GM19395 (cell line): ENCODE data around the gene FDX2.

ENCODE experiments used
- ATAC-seq: cut with Tn5 transposase; IDR thresholded peaks from one replicate; pipeline ENCODE4 v1.9.1; 2021; ENCODE audit warnings: mild to moderate bottlenecking, moderate library complexity; ENCODE audit not compliant: unreplicated experiment

Gene FDX2

GRCh38 chr19:10306327-10306726, 9.5 kb downstream of the FDX2 start:
- no peak for ATAC-seq

GRCh38 chr19:10305139-10305806, 10.5 kb downstream of the FDX2 start:
- ATAC-seq: no peak

GRCh38 chr19:10299545-10300458, 16.0 kb downstream of the FDX2 start:
- ATAC-seq: no peak

GRCh38 chr19:10295847-10296591, 19.8 kb downstream of the FDX2 start:
- no peak for ATAC-seq

- no peak for ATAC-seq
These were observed 20.4 kb downstream of the FDX2 start for GRCh38 chr19:10295305-10295846.

GRCh38 chr19:10294368-10294697, 21.5 kb downstream of the FDX2 start:
- no peak for ATAC-seq

- ATAC-seq: no peak
These were observed 22.0 kb downstream of the FDX2 start for GRCh38 chr19:10293637-10294367.

- no peak for ATAC-seq
These were observed 22.8 kb downstream of the FDX2 start for GRCh38 chr19:10292789-10293636.

GRCh38 chr19:10292206-10292788, 23.5 kb downstream of the FDX2 start:
- peak; percentile 51 for ATAC-seq

GRCh38 chr19:10291554-10292205, 24.1 kb downstream of the FDX2 start:
- no peak for ATAC-seq

GRCh38 chr19:10290876-10291553, 24.8 kb downstream of the FDX2 start:
- no peak for ATAC-seq

- no peak for ATAC-seq
These were observed 25.4 kb downstream of the FDX2 start for GRCh38 chr19:10290357-10290875.

GRCh38 chr19:10289836-10290356, 25.9 kb downstream of the FDX2 start, which contains the start of gene ICAM5:
Gene ICAM5 (plus strand): TSS chr19:10289952. CDS start chr19:10290044, 92 bp downstream.
- ATAC-seq: no peak

- no peak for ATAC-seq
These were observed 26.5 kb downstream of the FDX2 start for GRCh38 chr19:10289167-10289835.

- no peak for ATAC-seq
These were observed 27.1 kb downstream of the FDX2 start for GRCh38 chr19:10288662-10289166.

GRCh38 chr19:10286803-10287737, 28.7 kb downstream of the FDX2 start, which contains the start of gene ICAM4:
Gene ICAM4 (plus strand): TSS chr19:10286955. CDS start chr19:10287013, 58 bp downstream.
- ATAC-seq: no peak
